Activated CD4-positive, alpha-beta T cell treated with anti-CD3 and anti-CD28 coated beads for 1 hour (primary cell): ENCODE results near the gene SRSF5.
"Not testable (repeated sequence)": the region's sequence is repeated elsewhere in the genome, so short reads cannot be mapped to it uniquely, and the experiment has no call there.

Experiments used
- DNase-seq: peaks from one replicate; pipeline ENCODE4 v3.0.0-alpha.2; 2020

The SRSF5 gene

DNA sequence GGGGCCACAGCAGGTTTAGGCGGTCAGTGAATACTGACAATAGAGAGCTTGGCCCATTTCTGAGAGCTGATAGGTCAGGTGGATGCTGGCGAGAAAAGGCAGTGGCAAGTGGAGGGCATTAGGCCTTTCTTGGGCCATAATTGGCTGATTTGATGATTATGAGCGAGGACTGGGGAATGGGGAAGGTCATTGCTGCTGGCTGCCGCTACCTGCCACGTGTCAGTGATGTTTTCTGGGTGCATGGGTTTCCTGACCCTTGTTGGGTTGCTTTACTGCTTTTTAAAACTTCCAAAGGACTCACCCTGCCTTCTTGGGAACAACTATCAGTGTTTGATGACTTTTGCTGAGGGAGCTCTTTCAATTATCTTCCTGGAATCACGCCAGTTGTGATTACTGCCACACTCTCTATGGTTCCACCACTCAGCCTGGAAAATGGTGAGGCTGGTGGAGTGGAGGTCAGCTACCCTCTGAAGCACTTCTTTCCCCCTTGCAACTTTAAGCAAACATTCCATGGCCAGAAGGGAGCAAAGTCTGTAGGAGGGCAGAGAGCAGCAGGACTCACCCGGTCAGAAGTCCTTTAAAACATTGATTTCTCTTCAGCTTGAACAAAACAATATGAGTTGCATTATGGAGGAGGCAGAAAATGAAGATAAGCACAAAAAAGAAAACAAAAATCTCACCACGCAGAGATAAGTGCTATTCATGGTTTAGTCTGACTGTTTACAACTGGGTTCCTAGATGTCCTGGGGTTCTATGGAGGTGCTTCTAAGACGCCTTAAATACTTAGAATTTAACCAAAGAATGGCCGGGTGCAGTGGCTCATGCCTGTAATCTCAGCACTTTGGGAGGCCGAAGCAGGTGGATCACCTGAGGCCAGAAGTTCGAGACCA is 42.2 kb downstream of the SRSF5 start:
- no peak for DNase-seq

- no peak for DNase-seq
Measured at GRCh38 chr14:69811227-69811867, 44.4 kb downstream of the SRSF5 start.

DNA sequence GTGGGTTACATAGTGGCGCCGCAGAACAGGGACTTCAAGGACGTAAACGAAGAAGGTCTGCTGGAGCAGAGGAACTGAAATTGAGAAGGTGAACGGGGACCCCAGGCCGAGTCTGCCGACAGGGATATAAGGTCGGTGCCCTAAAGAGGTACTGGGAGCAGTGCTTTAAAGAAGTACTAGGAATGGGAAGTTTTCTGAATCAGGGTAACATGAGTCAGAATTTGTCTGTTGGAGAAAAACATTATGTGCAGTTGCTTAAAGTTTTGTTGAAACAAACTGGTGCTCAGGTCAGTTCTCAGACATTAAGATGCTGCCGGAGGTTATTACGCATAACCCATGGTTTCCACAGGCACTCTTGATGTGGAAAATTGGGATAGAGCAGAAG is 44.9 kb downstream of the SRSF5 start:
- no peak for DNase-seq

DNA sequence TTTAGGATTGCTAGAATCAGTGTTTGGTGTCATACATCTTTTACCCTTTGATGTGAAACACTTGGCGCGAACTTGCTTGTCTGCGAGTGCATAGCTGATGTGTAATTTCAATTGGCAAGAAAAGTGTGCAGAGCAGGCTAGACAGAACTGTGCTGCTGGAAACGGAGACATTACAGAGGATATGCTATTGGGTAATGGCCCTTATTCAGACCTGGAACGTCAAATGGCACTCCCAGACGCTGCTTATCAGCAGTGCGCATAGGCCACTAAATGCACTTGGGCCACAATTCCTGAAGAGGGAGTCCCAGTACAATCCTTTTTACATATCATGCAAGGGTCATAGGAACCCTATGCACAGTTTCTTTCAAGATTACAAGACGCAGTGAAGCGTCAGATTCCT is 45.8 kb downstream of the SRSF5 start:
- DNase-seq = no peak

GRCh38 chr14:69813346-69813745 is 46.4 kb downstream of the SRSF5 start:
- DNase-seq = not testable (repeated sequence)

GRCh38 chr14:69814397-69814796 is 47.5 kb downstream of the SRSF5 start:
- no peak for DNase-seq

- no peak for DNase-seq
Measured at GRCh38 chr14:69815556-69815955, 48.6 kb downstream of the SRSF5 start.

GRCh38 chr14:69816216-69816615 is 49.3 kb downstream of the SRSF5 start:
- no peak for DNase-seq

- DNase-seq = no peak
Measured at GRCh38 chr14:69818758-69819191, 51.8 kb downstream of the SRSF5 start.

DNA sequence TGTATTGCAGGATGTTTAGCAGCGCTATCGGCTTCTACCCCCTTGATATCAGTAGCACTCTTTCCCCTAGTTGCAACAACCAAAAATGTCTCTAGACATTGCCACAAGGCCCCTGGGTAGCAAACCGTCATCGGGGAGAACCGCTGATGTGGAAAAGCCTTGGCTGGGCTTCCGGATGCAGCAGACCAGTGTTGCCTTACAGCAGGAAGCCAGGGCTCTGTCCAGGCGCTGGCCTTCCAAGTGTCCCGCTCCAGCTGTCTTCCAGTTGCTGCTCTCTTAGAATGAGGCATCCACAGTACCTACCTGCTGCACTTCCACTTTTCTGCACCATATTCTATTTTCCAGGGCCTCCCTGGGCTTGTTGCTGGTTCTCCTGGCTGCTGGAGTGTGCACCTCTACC is 52.7 kb downstream of the SRSF5 start:
- no peak for DNase-seq

DNA sequence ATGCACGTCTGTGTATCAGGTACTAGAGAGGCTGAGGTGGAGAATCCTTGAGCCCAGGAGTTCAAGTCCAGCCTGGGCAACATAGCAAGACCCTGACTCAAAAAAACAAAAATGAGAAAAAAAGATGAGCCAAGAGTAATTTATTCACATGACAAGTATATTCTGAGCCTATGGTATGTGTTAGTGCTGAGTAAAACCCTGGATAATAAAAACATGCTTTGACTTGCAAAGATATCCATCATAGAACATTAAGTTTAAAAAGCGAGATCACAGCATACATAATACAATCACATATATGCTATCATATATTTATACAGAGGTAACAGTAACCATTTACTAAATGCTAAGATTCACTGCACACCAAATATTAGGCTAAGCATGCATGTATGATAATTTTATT is 54.0 kb downstream of the SRSF5 start:
- DNase-seq = no peak
